ENCODE measurements around the gene CACNA2D2.

The CACNA2D2 gene

DNA sequence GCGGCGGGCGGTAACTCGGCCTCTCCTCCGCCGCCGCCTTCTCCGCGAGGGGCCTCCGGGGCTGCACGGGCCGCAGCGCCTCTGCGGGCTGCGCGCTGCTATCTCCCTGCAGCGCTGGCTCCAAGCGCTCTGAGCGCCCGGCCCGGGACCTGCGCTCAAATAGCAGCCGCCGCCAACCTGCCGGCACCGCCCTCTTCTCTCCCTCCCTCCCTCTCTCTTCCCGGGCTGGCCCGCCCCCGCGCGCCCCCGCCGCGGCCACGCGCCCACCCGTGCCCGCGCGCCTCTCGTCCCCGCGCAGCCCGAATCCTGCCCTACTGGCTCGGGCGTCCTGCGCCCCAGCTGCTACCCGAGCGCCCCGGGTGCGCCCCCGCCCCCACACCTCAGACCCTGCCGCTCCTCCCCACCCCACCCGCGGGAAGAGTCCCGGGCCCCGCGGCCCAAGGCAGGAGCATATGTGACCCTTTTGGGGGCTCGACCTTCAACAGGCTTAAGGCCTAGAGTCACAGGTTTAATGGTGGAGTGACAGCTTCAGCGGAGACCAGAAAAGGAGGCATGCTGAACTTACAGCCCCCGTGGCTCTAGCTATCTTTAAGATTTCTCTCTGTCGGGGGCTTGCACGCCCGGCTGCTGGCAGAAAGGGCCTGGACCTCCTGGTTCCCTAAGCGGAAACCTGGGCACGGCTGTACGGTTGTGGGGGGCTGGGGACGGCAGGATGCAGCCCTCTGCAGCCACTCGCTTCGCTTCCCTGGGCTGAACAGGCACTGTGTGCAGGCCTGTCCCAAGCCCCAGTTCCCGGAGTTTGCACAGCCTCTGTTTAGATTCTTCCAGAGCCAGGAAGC lies at the start of gene CACNA2D2:
Gene CACNA2D2 (minus strand): TSS at position 131 of the 839 bp plus-strand sequence. CDS start 211 bp downstream, outside the sequence.
- TF ChIP-seq, protein P1, sequence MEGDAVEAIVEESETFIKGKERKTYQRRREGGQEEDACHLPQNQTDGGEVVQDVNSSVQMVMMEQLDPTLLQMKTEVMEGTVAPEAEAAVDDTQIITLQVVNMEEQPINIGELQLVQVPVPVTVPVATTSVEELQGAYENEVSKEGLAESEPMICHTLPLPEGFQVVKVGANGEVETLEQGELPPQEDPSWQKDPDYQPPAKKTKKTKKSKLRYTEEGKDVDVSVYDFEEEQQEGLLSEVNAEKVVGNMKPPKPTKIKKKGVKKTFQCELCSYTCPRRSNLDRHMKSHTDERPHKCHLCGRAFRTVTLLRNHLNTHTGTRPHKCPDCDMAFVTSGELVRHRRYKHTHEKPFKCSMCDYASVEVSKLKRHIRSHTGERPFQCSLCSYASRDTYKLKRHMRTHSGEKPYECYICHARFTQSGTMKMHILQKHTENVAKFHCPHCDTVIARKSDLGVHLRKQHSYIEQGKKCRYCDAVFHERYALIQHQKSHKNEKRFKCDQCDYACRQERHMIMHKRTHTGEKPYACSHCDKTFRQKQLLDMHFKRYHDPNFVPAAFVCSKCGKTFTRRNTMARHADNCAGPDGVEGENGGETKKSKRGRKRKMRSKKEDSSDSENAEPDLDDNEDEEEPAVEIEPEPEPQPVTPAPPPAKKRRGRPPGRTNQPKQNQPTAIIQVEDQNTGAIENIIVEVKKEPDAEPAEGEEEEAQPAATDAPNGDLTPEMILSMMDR (conservative IDR thresholded peaks at IDR 0.05; ENCODE audit: low read depth, low read length), result no peak
- no peak within 1 kb of the TSS for H3K4me3 ChIP-seq (ENCODE audit: low read depth, low read length)
- DNase-seq (ENCODE audit: low read depth), result peak; percentile 11

DNA sequence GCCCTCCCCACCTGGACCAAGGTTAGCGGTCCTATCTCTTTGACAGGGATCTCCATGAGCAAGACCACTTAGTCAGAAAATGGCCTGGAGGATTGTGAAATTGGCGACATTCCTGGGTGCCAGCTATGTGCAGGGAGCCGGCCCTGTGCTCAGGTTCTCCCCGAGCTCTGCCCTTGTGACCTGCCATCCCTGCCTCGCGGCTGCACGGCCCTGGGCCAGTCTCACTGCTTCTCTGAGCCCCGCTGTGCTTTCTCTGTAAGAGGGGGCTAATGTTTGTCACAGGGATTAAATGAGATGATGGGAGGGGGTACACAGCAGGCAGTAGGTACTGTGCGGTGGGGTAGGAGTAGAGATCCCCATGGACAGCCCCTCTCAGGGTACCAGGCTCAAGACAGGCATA lies 49.2 kb upstream of the CACNA2D2 start:
- DNase-seq (ENCODE audit: low read depth), result no peak
- H3K4me3 ChIP-seq (ENCODE audit: low read depth, low read length), result no peak overlapping the region
- TF ChIP-seq, protein P1 (conservative IDR thresholded peaks at IDR 0.05; ENCODE audit: low read depth, low read length), result no peak

DNA sequence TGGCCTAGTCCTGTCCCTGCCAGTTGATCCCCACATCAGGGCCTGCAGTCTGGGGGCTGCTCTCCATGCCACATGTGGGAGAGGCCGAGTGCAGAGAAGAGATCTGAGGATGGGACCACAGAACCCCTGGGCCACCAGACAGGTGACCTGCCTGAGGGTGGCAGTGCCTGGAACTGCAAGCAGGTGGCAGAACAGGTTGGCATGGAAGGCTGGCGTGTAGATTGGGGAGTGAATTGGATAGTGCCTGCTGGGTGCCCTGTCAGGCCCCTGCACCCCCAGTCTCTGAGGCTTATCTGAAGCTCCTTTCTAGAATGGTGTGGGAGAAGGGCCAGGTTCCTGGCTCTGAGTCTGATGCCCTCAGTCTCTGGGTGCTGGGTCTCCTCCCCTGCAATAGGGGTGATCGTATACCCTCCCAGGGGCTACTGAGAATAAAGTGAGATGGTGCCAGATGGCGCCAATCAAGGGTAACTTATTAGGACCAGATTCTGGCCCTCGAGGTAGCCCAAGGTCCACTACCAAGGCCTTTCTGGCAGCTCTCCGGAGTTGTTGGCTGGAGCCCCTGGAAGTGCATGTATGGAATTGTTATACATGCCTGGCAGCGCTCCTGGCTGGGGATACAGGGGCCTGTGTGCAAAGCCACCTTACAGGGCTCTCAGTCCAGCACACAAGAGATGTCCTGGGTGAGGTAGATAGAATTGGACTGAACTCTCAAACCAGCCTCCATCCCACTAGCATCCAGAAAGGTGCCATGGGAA lies 48.4 kb upstream of the CACNA2D2 start:
- TF ChIP-seq, protein P1 (conservative IDR thresholded peaks at IDR 0.05; ENCODE audit: low read depth, low read length), result no peak
- no peak for DNase-seq (ENCODE audit: low read depth)
- no peak overlapping the region for H3K4me3 ChIP-seq (ENCODE audit: low read depth, low read length)

DNA sequence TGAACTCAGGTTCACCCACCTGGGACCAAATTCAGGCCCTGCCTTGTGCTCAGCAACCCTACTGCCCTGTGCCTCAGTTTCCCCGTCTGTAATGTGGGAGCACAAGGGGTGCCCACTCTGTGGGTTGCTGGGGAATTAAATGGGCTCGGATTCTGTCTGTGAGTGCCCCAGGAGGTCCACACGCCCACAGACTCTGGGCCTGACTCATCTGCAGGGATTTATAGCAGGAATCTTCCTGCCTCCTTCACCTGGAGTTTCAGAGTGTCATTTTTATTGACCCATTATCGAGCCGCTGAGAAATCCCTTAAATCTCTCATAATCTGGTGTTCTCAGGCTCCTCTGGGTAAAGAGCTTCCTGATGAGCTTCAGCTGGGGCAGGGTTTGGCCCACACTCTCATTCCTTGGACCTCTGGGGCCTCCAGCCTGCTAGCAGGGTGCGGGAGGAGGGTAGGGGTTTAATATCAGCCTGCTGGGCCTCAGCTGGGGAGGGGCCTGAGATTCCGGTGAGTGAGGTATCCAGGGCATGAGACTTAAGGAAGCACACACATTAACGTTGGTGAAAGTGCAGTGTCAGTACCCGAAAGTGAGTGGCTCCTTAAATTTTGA lies 47.7 kb upstream of the CACNA2D2 start:
- TF ChIP-seq, protein P1 (conservative IDR thresholded peaks at IDR 0.05; ENCODE audit: low read depth, low read length), result no peak
- no peak overlapping the region for H3K4me3 ChIP-seq (ENCODE audit: low read depth, low read length)

DNA sequence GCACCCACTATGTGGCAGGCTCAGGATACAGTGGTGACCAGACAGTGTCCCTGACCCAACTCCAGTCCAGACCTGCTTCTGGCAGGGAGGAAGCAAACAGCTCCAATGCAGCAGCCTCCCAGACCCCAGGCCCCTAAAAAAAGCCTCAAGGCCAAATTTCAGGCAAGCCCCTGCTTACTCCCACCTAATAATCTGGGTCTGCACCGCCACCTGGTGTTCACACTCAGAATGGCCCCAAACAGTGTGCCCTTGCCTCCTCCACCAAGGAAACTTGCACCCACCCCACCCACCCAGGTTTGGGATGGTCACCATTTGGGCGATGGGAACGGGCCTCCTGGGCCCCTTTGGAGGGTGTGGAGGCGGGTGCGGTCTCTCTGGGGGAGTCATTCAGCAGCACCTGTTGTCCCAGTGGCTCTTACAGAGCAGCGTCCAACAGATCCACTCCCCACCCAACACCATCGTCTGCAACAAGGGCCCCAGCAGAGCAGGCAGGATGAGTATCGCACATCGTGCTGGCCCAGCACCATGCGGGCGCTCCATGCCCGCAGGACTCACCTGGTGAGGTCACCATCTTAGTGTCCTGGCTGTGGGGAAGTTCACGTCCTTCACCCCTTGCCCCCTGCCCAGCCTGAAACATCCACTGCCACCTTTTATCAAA lies 46.8 kb upstream of the CACNA2D2 start:
- peak; percentile 59 for DNase-seq (ENCODE audit: low read depth)
- H3K4me3 ChIP-seq (ENCODE audit: low read depth, low read length), result no peak overlapping the region
- TF ChIP-seq, protein P1 (conservative IDR thresholded peaks at IDR 0.05; ENCODE audit: low read depth, low read length), result peak; percentile 82

More for the DNA sequence above, 47.7 kb upstream of the CACNA2D2 start:
- peak; percentile 13 for DNase-seq (ENCODE audit: low read depth)

DNA sequence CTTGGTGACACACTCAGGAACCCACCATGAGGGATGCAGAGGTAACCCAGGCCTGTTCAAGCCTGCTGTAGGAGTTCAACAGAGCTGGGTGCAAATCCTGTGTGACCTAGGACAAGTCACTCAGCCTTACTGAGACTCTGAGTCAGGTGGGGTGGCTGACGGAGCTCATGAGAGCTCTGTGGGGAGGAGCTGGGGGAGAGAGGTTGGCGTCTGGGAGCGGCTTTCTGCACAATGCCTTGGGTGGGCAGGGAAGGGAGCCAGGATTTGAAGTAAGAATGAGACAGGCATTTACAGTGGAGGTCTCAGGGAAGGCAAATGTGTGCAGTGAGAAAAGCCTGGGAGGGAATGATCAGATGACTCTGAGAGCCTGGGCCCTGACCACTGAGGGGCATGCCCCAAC lies 45.8 kb upstream of the CACNA2D2 start:
- TF ChIP-seq, protein P1 (conservative IDR thresholded peaks at IDR 0.05; ENCODE audit: low read depth, low read length), result no peak
- no peak overlapping the region for H3K4me3 ChIP-seq (ENCODE audit: low read depth, low read length)
- no peak for DNase-seq (ENCODE audit: low read depth)

All from choroid plexus epithelial cell (primary cell).